ENCODE results near the gene CYP20A1. TPM values are rescaled to one million over a fixed set of nuclear protein-coding genes. Genes with fewer than 3 reads are reported as not detected.

Gene CYP20A1
- 35.9 and 42.8 TPM in 2 replicates for total RNA-seq

GRCh38 chr2:203238704-203239526 is at the start of gene CYP20A1:
CYP20A1 (plus strand) TSS chr2:203239018; CDS start chr2:203239063, 45 bp downstream.

GRCh38 chr2:203327901-203328759 is 89.3 kb downstream of the CYP20A1 start, which contains the start of gene ABI2:
ABI2 (plus strand) TSS chr2:203328394; CDS start chr2:203328515, 121 bp downstream.

Other genes with a start within 250 kb of the CYP20A1 start
- gene NBEAL1, start 224.1 kb upstream of the CYP20A1 start, total RNA-seq: 64.0 and 80.3 TPM in 2 replicates
- gene ABI2, start 89.4 kb downstream of the CYP20A1 start, total RNA-seq: 40.2 and 45.2 TPM in 2 replicates

Measured in smooth muscle cell of the pulmonary artery (primary cell).